PC-3 (cell line): ENCODE data around the gene NEU1. TPM values are rescaled to one million over a fixed set of nuclear protein-coding genes. Genes with fewer than 3 reads are reported as not detected.

Experiments used
- ATAC-seq: fragments of 200-7000 bp; cut with Tn5 transposase; 2 replicates; pipeline ENCODE4 v1.9.1; 2020; ENCODE audit warnings: mild to moderate bottlenecking, moderate library complexity
- BruUV-seq: library from RNA; stranded (reverse); fragments of 400-500 nt; replicated peaks from 2 replicates; lab custom pipeline; 2021; lab: Mats Ljungman, UMichigan
- CTCF ChIA-PET: fragments of 300-600 bp; sonication (Branson Sonifier 250); formaldehyde crosslinking; loops from one replicate; lab custom pipeline; 2022; ENCODE audit warnings: antibody characterized with exemption; lab: Charles Lee
- POLR2A ChIA-PET: fragments of 300-600 bp; sonication (Branson Sonifier 250); formaldehyde crosslinking; loops from one replicate; lab custom pipeline; 2022; ENCODE audit warnings: antibody characterized with exemption; ENCODE audit not compliant: unreplicated experiment; lab: Charles Lee
- DNase-seq: peaks from one replicate; pipeline ENCODE4 v3.0.0-alpha.2; 2015
- H2AFZ ChIP-seq: fragments of 300-600 bp; sonication (generic); 2 replicates; pipeline ENCODE4 v1.6.0; 2016; ENCODE audit warnings: antibody characterized with exemption, low read length
- H3F3A ChIP-seq: fragments of 300-600 bp; sonication (generic); one replicate; pipeline ENCODE4 v1.6.0; 2017; ENCODE audit warnings: antibody characterized with exemption, low read length, control low read depth, mild to moderate bottlenecking; ENCODE audit not compliant: unreplicated experiment
- H3K27ac ChIP-seq: fragments of 300-600 bp; sonication (generic); 2 replicates; pipeline ENCODE4 v1.5.1; 2016; ENCODE audit warnings: mild to moderate bottlenecking, low read length
- H3K27me3 ChIP-seq: fragments of 300-600 bp; sonication (generic); 2 replicates; pipeline ENCODE4 v1.6.1; 2016; ENCODE audit warnings: low read length, mixed read lengths
- H3K36me3 ChIP-seq: fragments of 300-600 bp; sonication (generic); 2 replicates; pipeline ENCODE4 v1.6.1; 2016; ENCODE audit warnings: low read depth, mixed run types, low read length, mixed read lengths
- H3K4me1 ChIP-seq: fragments of 300-600 bp; sonication (generic); 2 replicates; pipeline ENCODE4 v1.5.1; 2016; ENCODE audit warnings: low read length; ENCODE audit not compliant: insufficient read depth
- H3K4me2 ChIP-seq: fragments of 300-600 bp; sonication (generic); 2 replicates; pipeline ENCODE4 v1.6.0; 2016; ENCODE audit warnings: low read length
- H3K4me3 ChIP-seq: fragments of 300-600 bp; sonication (generic); 2 replicates; pipeline ENCODE4 v1.5.1; 2016; ENCODE audit warnings: mild to moderate bottlenecking, low read length, mixed read lengths
- H3K79me2 ChIP-seq: fragments of 300-600 bp; sonication (generic); 2 replicates; pipeline ENCODE4 v1.6.1; 2017; ENCODE audit warnings: low read length, mixed read lengths
- H3K9ac ChIP-seq: fragments of 300-600 bp; sonication (generic); 2 replicates; pipeline ENCODE4 v1.6.0; 2016; ENCODE audit warnings: mild to moderate bottlenecking, low read length
- H3K9me2 ChIP-seq: fragments of 300-600 bp; sonication (generic); replicated peaks from 2 replicates; pipeline ENCODE4 v1.6.1; 2016; ENCODE audit warnings: mixed run types, low read length, mixed read lengths
- H3K9me3 ChIP-seq: fragments of 300-600 bp; sonication (generic); 2 replicates; pipeline ENCODE4 v1.6.1; 2016; ENCODE audit warnings: low read length, mixed read lengths
- H4K20me1 ChIP-seq: fragments of 300-600 bp; sonication (generic); 2 replicates; pipeline ENCODE4 v1.6.1; 2016; ENCODE audit warnings: low read length, mixed read lengths
- CTCF ChIP-seq: fragments of 300-600 bp; sonication (generic); conservative IDR thresholded peaks from 2 replicates; pipeline ENCODE4 v1.5.1; 2017; ENCODE audit warnings: antibody characterized with exemption, low read depth, mild to moderate bottlenecking, low read length
- EZH2 ChIP-seq: fragments of 300-600 bp; sonication (generic); IDR thresholded peaks from one replicate; pipeline ENCODE4 v1.6.1; 2017; ENCODE audit warnings: antibody characterized with exemption, mild to moderate bottlenecking, low read length; ENCODE audit not compliant: unreplicated experiment
- EZH2phosphoT487 ChIP-seq: fragments of 300-600 bp; sonication (generic); IDR thresholded peaks from 2 replicates; pipeline ENCODE4 v1.6.1; 2018; ENCODE audit warnings: mild to moderate bottlenecking, antibody characterized with exemption, low read length, borderline replicate concordance
- intact Hi-C: fragments of 100-400 bp; cut with micrococcal nuclease; formaldehyde crosslinking; loops from 2 replicates; pipeline ENCODE4 v1.9.0; 2023
- total RNA-seq: library from RNA; depleted of rRNA; stranded (reverse); fragments of >200 nt; gene quantifications from 2 replicates; pipeline ENCODE4 v1.2.3, GENCODE V29; 2014

NEU1 gene
- total RNA-seq, 1 experiment from 2014 or later = 31.7 TPM

DNA sequence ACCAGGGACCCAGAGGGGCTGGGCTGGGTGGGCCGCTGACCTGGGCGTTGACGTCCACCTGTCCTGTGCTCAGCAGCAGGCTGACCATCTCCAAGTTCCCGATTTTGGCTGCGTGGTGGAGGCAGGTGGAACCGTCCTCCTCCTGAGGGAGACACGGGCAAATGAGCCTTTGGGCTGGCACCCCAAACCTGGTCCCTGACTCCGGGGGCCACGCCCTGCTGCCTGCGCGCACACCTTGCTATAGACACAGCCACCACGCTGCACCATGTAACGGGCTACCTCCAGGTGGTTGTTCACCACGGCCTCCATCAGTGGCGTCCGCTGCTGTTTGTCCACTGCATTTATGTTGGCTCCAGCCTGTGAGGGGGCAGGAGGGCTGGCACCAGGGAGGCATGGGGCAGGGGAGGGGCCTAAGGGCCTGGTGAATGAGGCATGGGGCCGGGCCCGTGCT lies 23.9 kb upstream of the NEU1 start:
- DNase-seq (no peak), ATAC-seq (no peak)
- intact Hi-C loops = no loop called here
- POLR2A ChIA-PET = no interaction called here
- Histone ChIP-seq H4K20me1 (no peaks in the 10 kb centered on the region), H3K9me3 (no peaks in the 10 kb centered on the region), H3K4me2 (no peak overlapping the region), H3K79me2 (no peaks in the 10 kb centered on the region), H3K27ac (no peak overlapping the region), H3K4me3 (no peak overlapping the region), H3F3A (no peaks in the 10 kb centered on the region), H3K9me2 (no peaks in the 10 kb centered on the region), H3K27me3 (no peaks in the 10 kb centered on the region), H3K4me1 (no peaks in the 10 kb centered on the region), H3K36me3 (peaks cover 52% of the 10 kb centered on the region), H3K9ac (no peak overlapping the region), H2AFZ (no peak overlapping the region)
- TF ChIP-seq EZH2phosphoT487 (no peak), EZH2 (no peak), CTCF (no peak)
- no TSS peak for BruUV-seq
- CTCF ChIA-PET = no interaction called here

GRCh38 chr6:31884528-31885035 lies 22.0 kb upstream of the NEU1 start:
- CTCF ChIA-PET = no interaction called here
- ATAC-seq = no peak

More at GRCh38 chr6:31884528-31885035, 22.0 kb upstream of the NEU1 start:
- Histone ChIP-seq H3K27ac (no peak overlapping the region), H3K9ac (no peak overlapping the region), H3F3A (no peaks in the 10 kb centered on the region), H2AFZ (no peak overlapping the region), H3K4me3 (no peak overlapping the region), H3K9me2 (no peaks in the 10 kb centered on the region), H3K9me3 (no peaks in the 10 kb centered on the region), H4K20me1 (no peaks in the 10 kb centered on the region), H3K4me2 (no peak overlapping the region), H3K27me3 (no peaks in the 10 kb centered on the region), H3K4me1 (peaks cover 2% of the 10 kb centered on the region), H3K79me2 (no peaks in the 10 kb centered on the region), H3K36me3 (peaks cover 60% of the 10 kb centered on the region)
- DNase-seq = no peak
- TF ChIP-seq EZH2 (no peak), EZH2phosphoT487 (no peak), CTCF (no peak)
- POLR2A ChIA-PET = interaction anchor here (1.1 kb wide), 1 partner anchor 9 kb away, joined by 3 read pairs; no protein-coding TSS in a partner anchor
- intact Hi-C loops = no loop called here
- no TSS peak for BruUV-seq
